ENCODE measurements around the gene SMPD3. TPM values are rescaled to one million over a fixed set of nuclear protein-coding genes. Genes with fewer than 3 reads are reported as not detected.

Gene SMPD3
- total RNA-seq, 4 donors from 2014 or later, result 51.1 to 168 (median 68.9) TPM

- TF ChIP-seq CTCF (IDR thresholded peaks at IDR 0.05), result no peak
- TF ChIP-seq EP300 (IDR thresholded peaks at IDR 0.05; ENCODE audit: low read depth), result no peak
- no peak for TF ChIP-seq POLR2AphosphoS5 (IDR thresholded peaks at IDR 0.05)
- no peak for TF ChIP-seq POLR2A (IDR thresholded peaks at IDR 0.05)
- intact Hi-C loops (cut with DNase I; ENCODE audit: low total_unique reads) (no loop called here), in situ Hi-C loops (cut with MboI; ENCODE audit: low pct_ligation_motif_present in 1 of 4, low pct_unique_long_range_greater_than_20kb in 1 of 4, low sequenced_read_pairs in 3 of 4) (no loop called here)
- Histone ChIP-seq H3K27ac (no peak overlapping the region), H3K4me3 (no peak overlapping the region), H3K27me3 (peaks cover 7% of the 10 kb centered on the region), H3K4me1 (peaks cover 11 to 23% (median 14%) of the 10 kb centered on the region in 4 donors), H3K9me3 (no peaks in the 10 kb centered on the region), H3K36me3 (no peaks in the 10 kb centered on the region)
- no peak for DNase-seq
- WGBS, 2 donors (ENCODE audit: low coverage in 1 of 2), result 83 to 100% methylated on average over 1 of the region's 1 CpG
Observed at GRCh38 chr16:68451676-68452075, 3.4 kb upstream of the SMPD3 start.

- WGBS, 2 donors (ENCODE audit: low coverage in 1 of 2), result 50 to 57% methylated on average over 3 of the region's 3 CpGs
- TF ChIP-seq POLR2A (IDR thresholded peaks at IDR 0.05) (no peak), CTCF (IDR thresholded peaks at IDR 0.05) (no peak), EP300 (IDR thresholded peaks at IDR 0.05; ENCODE audit: low read depth) (no peak), POLR2AphosphoS5 (IDR thresholded peaks at IDR 0.05) (no peak)
- H3K9me3 ChIP-seq, result no peaks in the 10 kb centered on the region
- intact Hi-C loops (cut with DNase I; ENCODE audit: low total_unique reads) (no loop called here), in situ Hi-C loops (cut with MboI; ENCODE audit: low pct_ligation_motif_present in 1 of 4, low pct_unique_long_range_greater_than_20kb in 1 of 4, low sequenced_read_pairs in 3 of 4) (no loop called here)
- no peaks in the 10 kb centered on the region for H3K36me3 ChIP-seq
- DNase-seq, result no peak
- no peak overlapping the region for H3K4me3 ChIP-seq
- peaks cover 11 to 24% (median 15%) of the 10 kb centered on the region in 4 donors for H3K4me1 ChIP-seq
- no peak overlapping the region for H3K27ac ChIP-seq
- H3K27me3 ChIP-seq, result peaks cover 13% of the 10 kb centered on the region
Observed at GRCh38 chr16:68450741-68451255, 2.5 kb upstream of the SMPD3 start.

GRCh38 chr16:68447653-68448359 is 502 bp downstream of the SMPD3 start:
- intact Hi-C loops (cut with DNase I; ENCODE audit: low total_unique reads) (no loop called here), in situ Hi-C loops (cut with MboI; ENCODE audit: low pct_ligation_motif_present in 1 of 4, low pct_unique_long_range_greater_than_20kb in 1 of 4, low sequenced_read_pairs in 3 of 4) (no loop called here)
- Histone ChIP-seq H3K4me1 (peaks cover 11 to 24% (median 15%) of the 10 kb centered on the region in 4 donors), H3K4me3 (peak overlapping the region; percentile 30 to 61 (median 38)), H3K27ac (no peak overlapping the region), H3K27me3 (peaks cover 18% of the 10 kb centered on the region), H3K9me3 (no peaks in the 10 kb centered on the region), H3K36me3 (no peaks in the 10 kb centered on the region)
- 6 to 9% methylated on average over 2 to 21 of the region's 36 CpGs for WGBS, 2 donors (ENCODE audit: low coverage in 1 of 2)
- DNase-seq, result no peak
- TF ChIP-seq POLR2AphosphoS5 (IDR thresholded peaks at IDR 0.05) (no peak), POLR2A (IDR thresholded peaks at IDR 0.05) (no peak), EP300 (IDR thresholded peaks at IDR 0.05; ENCODE audit: low read depth) (no peak), CTCF (IDR thresholded peaks at IDR 0.05) (no peak)

- in situ Hi-C loops (cut with MboI; ENCODE audit: low pct_ligation_motif_present in 1 of 4, low pct_unique_long_range_greater_than_20kb in 1 of 4, low sequenced_read_pairs in 3 of 4), result no loop called here
- Histone ChIP-seq H3K9me3 (no peaks in the 10 kb centered on the region), H3K4me1 (peaks cover 11 to 24% (median 15%) of the 10 kb centered on the region in 4 donors), H3K4me3 (peak overlapping the region in 1 of 4 donors; percentile 61), H3K27me3 (peaks cover 25% of the 10 kb centered on the region), H3K27ac (no peak overlapping the region), H3K36me3 (no peaks in the 10 kb centered on the region)
- WGBS, 2 donors (ENCODE audit: low coverage in 1 of 2), result 42 to 58% methylated on average over 11 to 30 of the region's 73 CpGs
- TF ChIP-seq POLR2A (IDR thresholded peaks at IDR 0.05) (no peak), CTCF (IDR thresholded peaks at IDR 0.05) (no peak), POLR2AphosphoS5 (IDR thresholded peaks at IDR 0.05) (no peak), EP300 (IDR thresholded peaks at IDR 0.05; ENCODE audit: low read depth) (no peak)
- intact Hi-C loops (cut with DNase I; ENCODE audit: low total_unique reads), result no loop called here
- DNase-seq, result no peak
Observed at GRCh38 chr16:68446681-68447652, 1.3 kb downstream of the SMPD3 start.
